H9 (cell line): ENCODE data around the gene DDC. TPM values are rescaled to one million over a fixed set of nuclear protein-coding genes. Genes with fewer than 3 reads are reported as not detected.

Experiments used
- DNase-seq: peaks from one replicate; pipeline ENCODE4 v3.0.0-alpha.2; 2017
- H2AFZ ChIP-seq: one replicate; pipeline ENCODE4 v1.6.1; 2013; ENCODE audit warnings: mild to moderate bottlenecking, low read length, control low read depth, moderate library complexity
- H2AK5ac ChIP-seq: 2 replicates; pipeline ENCODE4 v1.6.1; 2013; ENCODE audit warnings: low read length, control low read depth, mixed read lengths; ENCODE audit not compliant: insufficient read length
- H2BK120ac ChIP-seq: one replicate; pipeline ENCODE4 v1.6.1; 2013; ENCODE audit warnings: low read depth, mild to moderate bottlenecking, low read length, control low read depth, inconsistent platforms; ENCODE audit not compliant: poor library complexity, severe bottlenecking
- H2BK12ac ChIP-seq: 2 replicates; pipeline ENCODE4 v1.6.1; 2013; ENCODE audit warnings: low read length, control low read depth, mixed read lengths, low read depth; ENCODE audit not compliant: insufficient read length
- H2BK15ac ChIP-seq: 2 replicates; pipeline ENCODE4 v1.6.1; 2013; ENCODE audit warnings: low read depth, low read length, control low read depth
- H2BK20ac ChIP-seq: one replicate; pipeline ENCODE4 v1.6.1; 2013; ENCODE audit warnings: low read depth, mild to moderate bottlenecking, low read length, control low read depth, inconsistent platforms; ENCODE audit not compliant: poor library complexity, severe bottlenecking
- H2BK5ac ChIP-seq: 2 replicates; pipeline ENCODE4 v1.6.1; 2013; ENCODE audit warnings: low read length, control low read depth, mixed read lengths; ENCODE audit not compliant: insufficient read length
- H3K14ac ChIP-seq: 2 replicates; pipeline ENCODE4 v1.6.1; 2013; ENCODE audit warnings: low read length, control low read depth; ENCODE audit not compliant: insufficient read depth
- H3K18ac ChIP-seq: 2 replicates; pipeline ENCODE4 v1.6.1; 2013; ENCODE audit warnings: low read depth, mild to moderate bottlenecking, mixed read lengths, low read length, control low read depth; ENCODE audit not compliant: insufficient read length
- H3K23ac ChIP-seq: 2 replicates; pipeline ENCODE4 v1.6.1; 2013; ENCODE audit warnings: low read length, control low read depth, mixed read lengths, low read depth; ENCODE audit not compliant: insufficient read length
- H3K23me2 ChIP-seq: 2 replicates; pipeline ENCODE4 v1.6.1; 2013; ENCODE audit warnings: low read depth, mild to moderate bottlenecking, mixed read lengths, low read length, control low read depth; ENCODE audit not compliant: insufficient read length, poor library complexity, severe bottlenecking
- H3K27ac ChIP-seq: 2 replicates; pipeline ENCODE4 v1.5.1; 2013; ENCODE audit warnings: low read length, control low read depth, mixed read lengths, low read depth; ENCODE audit not compliant: insufficient read length
- H3K27me3 ChIP-seq: 2 replicates; pipeline ENCODE4 v1.6.1; 2013; ENCODE audit warnings: low read length, control low read depth, inconsistent platforms; ENCODE audit not compliant: insufficient read depth
- H3K4ac ChIP-seq: 2 replicates; pipeline ENCODE4 v1.6.1; 2013; ENCODE audit warnings: low read depth, mild to moderate bottlenecking, control low read depth, inconsistent platforms, low read length, moderate library complexity
- H3K4me1 ChIP-seq: 2 replicates; pipeline ENCODE4 v1.6.1; 2013; ENCODE audit warnings: low read length, control low read depth, inconsistent platforms; ENCODE audit not compliant: insufficient read depth
- H3K4me2 ChIP-seq: 2 replicates; pipeline ENCODE4 v1.6.1; 2013; ENCODE audit warnings: low read length, control low read depth, mixed read lengths; ENCODE audit not compliant: insufficient read length, insufficient read depth
- H3K56ac ChIP-seq: 2 replicates; pipeline ENCODE4 v1.6.1; 2013; ENCODE audit warnings: low read depth, mild to moderate bottlenecking, mixed read lengths, low read length, control low read depth; ENCODE audit not compliant: insufficient read length
- H3K79me1 ChIP-seq: 2 replicates; pipeline ENCODE4 v1.6.1; 2013; ENCODE audit warnings: low read depth, mild to moderate bottlenecking, moderate library complexity, low read length, control low read depth, inconsistent platforms; ENCODE audit not compliant: insufficient read depth, poor library complexity, severe bottlenecking
- H3K79me2 ChIP-seq: 2 replicates; pipeline ENCODE4 v1.6.1; 2013; ENCODE audit warnings: low read length, control low read depth, inconsistent platforms; ENCODE audit not compliant: insufficient read depth
- H3K9ac ChIP-seq: 2 replicates; pipeline ENCODE4 v1.6.1; 2013; ENCODE audit warnings: low read length, control low read depth, mixed read lengths; ENCODE audit not compliant: insufficient read length; ENCODE audit errors: extremely low read depth
- H3K9me3 ChIP-seq: one replicate; pipeline ENCODE4 v1.6.1; 2013; ENCODE audit warnings: low read depth, low read length, inconsistent platforms; ENCODE audit not compliant: control insufficient read depth
- H3T11ph ChIP-seq: one replicate; pipeline ENCODE4 v1.6.1; 2013; ENCODE audit warnings: mild to moderate bottlenecking, low read length, control low read depth, inconsistent platforms
- H4K20me1 ChIP-seq: one replicate; pipeline ENCODE4 v1.6.1; 2013; ENCODE audit not compliant: control insufficient read depth, insufficient read length, insufficient read depth
- H4K5ac ChIP-seq: 2 replicates; pipeline ENCODE4 v1.6.1; 2013; ENCODE audit warnings: low read depth, mild to moderate bottlenecking, mixed read lengths, low read length, control low read depth; ENCODE audit not compliant: insufficient read length
- H4K8ac ChIP-seq: replicated peaks from 2 replicates; pipeline ENCODE4 v1.6.1; 2013; ENCODE audit warnings: low read length, control low read depth, mixed read lengths, low read depth; ENCODE audit not compliant: insufficient read length
- H4K91ac ChIP-seq: 2 replicates; pipeline ENCODE4 v1.6.1; 2013; ENCODE audit warnings: low read depth, mild to moderate bottlenecking, moderate library complexity, mixed read lengths, low read length, control low read depth; ENCODE audit not compliant: insufficient read length
- H3K27ac Mint-ChIP-seq, 3 experiments: 2 replicates in 2 of 3; 3 replicates in 1 of 3; pipeline ENCODE4 v1.8.0; 2020 to 2021; ENCODE audit warnings: mixed read lengths in 3 of 3, mild to moderate bottlenecking in 1 of 3, moderate library complexity in 1 of 3
- H3K27me3 Mint-ChIP-seq: 2 replicates; pipeline ENCODE4 v1.8.0; 2021; ENCODE audit warnings: low read depth, mild to moderate bottlenecking, moderate library complexity, mixed read lengths
- H3K36me3 Mint-ChIP-seq, 3 experiments: 2 replicates in 2 of 3; 3 replicates in 1 of 3; pipeline ENCODE4 v1.8.0; 2020 to 2021; ENCODE audit warnings: low read depth in 3 of 3, mixed read lengths in 3 of 3; ENCODE audit not compliant: insufficient read depth in 1 of 3
- H3K4me1 Mint-ChIP-seq, 2 experiments: 2 replicates each; pipeline ENCODE4 v1.8.0; 2020; ENCODE audit warnings: mixed read lengths in 2 of 2
- H3K4me3 Mint-ChIP-seq, 2 experiments: 2 replicates in 1 of 2; 3 replicates in 1 of 2; pipeline ENCODE4 v1.8.0; 2020 to 2021; ENCODE audit warnings: mild to moderate bottlenecking in 2 of 2, mixed read lengths in 2 of 2, moderate library complexity in 1 of 2
- H3K9me3 Mint-ChIP-seq, 2 experiments: 2 replicates in 1 of 2; 3 replicates in 1 of 2; pipeline ENCODE4 v1.8.0; 2020; ENCODE audit warnings: mild to moderate bottlenecking in 2 of 2, mixed read lengths in 2 of 2, moderate library complexity in 1 of 2
- CTCF ChIP-seq: fragments of 200-600 bp; sonication (generic); conservative IDR thresholded peaks from 3 replicates; pipeline ENCODE4 v1.8.0; 2021; ENCODE audit warnings: antibody characterized with exemption, mild to moderate bottlenecking
- WGBS: extraction: QIAGEN DNeasy Blood & Tissue Kit; methylation state at CpG from one replicate; pipeline ENCODE4 v1.1.7; 2013; ENCODE audit warnings: missing lambda C conversion rate, low lambda C conversion rate, mixed read lengths; ENCODE audit not compliant: insufficient read length; ENCODE audit errors: extremely low coverage; 5-methylcytosine and 5-hydroxymethylcytosine counted together
- total RNA-seq: library from RNA; stranded (reverse); gene quantifications from 2 replicates; pipeline ENCODE4 v1.2.1, GENCODE V29; 2021

DDC gene
- total RNA-seq, 1 experiment from 2014 or later: not detected

GRCh38 chr7:50554431-50555322 is 10.5 kb downstream of the DDC start:
- H4K8ac ChIP-seq: no peak overlapping the region
- no peaks in the 10 kb centered on the region for H3K23me2 ChIP-seq
- no peak overlapping the region for H3K9ac ChIP-seq
- H3K14ac ChIP-seq: no peak overlapping the region
- H3K27me3 ChIP-seq: no peaks in the 10 kb centered on the region
- H3K27ac ChIP-seq: no peak overlapping the region
- no peak overlapping the region for H3K18ac ChIP-seq
- no peaks in the 10 kb centered on the region for H3K36me3 Mint-ChIP-seq
- H2AK5ac ChIP-seq: no peak overlapping the region
- H3K79me2 ChIP-seq: no peaks in the 10 kb centered on the region
- no peak overlapping the region for H3T11ph ChIP-seq
- no peak overlapping the region for H4K5ac ChIP-seq
- H4K91ac ChIP-seq: no peak overlapping the region
- H3K4me2 ChIP-seq: no peak overlapping the region
- no peak overlapping the region for H2AFZ ChIP-seq
- no peak overlapping the region for H2BK20ac ChIP-seq
- no peak overlapping the region for H3K56ac ChIP-seq
- no peak for TF ChIP-seq CTCF
- H3K27me3 Mint-ChIP-seq: no peaks in the 10 kb centered on the region; the same call in 1 of the 2 replicates
- no CpG with 5 or more reads among the region's 14 CpGs for WGBS
- no peaks in the 10 kb centered on the region; a peak in 1 of 5 replicates for H3K9me3 Mint-ChIP-seq
- no peak overlapping the region for H2BK12ac ChIP-seq
- no peak overlapping the region for H3K23ac ChIP-seq
- H2BK120ac ChIP-seq: no peak overlapping the region
- no peaks in the 10 kb centered on the region for H3K79me1 ChIP-seq
- H3K4me1 Mint-ChIP-seq: peaks cover 20 to 37% of the 10 kb centered on the region in 2 experiments
- no peak overlapping the region for H2BK15ac ChIP-seq
- no peak for DNase-seq
- H2BK5ac ChIP-seq: no peak overlapping the region
- no peaks in the 10 kb centered on the region for H3K9me3 ChIP-seq
- H4K20me1 ChIP-seq: no peaks in the 10 kb centered on the region
- peaks cover 3% of the 10 kb centered on the region; the same call in 1 of the 2 replicates for H3K4me1 ChIP-seq
- no peak overlapping the region for H3K4ac ChIP-seq
- H3K4me3 Mint-ChIP-seq: no peak overlapping the region
- H3K27ac Mint-ChIP-seq: no peak overlapping the region
